Activated effector memory CD4-positive, alpha-beta T cell treated with anti-CD3 and anti-CD28 coated beads, Interleukin-2, amount 50 U/mL, for 16 hours (primary cell): Measurements from ENCODE around the gene AFF3.
"Not testable (repeated sequence)": the region's sequence is repeated elsewhere in the genome, so short reads cannot be mapped to it uniquely, and the experiment has no call there.

Experiments used
- DNase-seq: peaks from one replicate; pipeline ENCODE4 v3.0.0-alpha.2; 2020

The AFF3 gene

DNA sequence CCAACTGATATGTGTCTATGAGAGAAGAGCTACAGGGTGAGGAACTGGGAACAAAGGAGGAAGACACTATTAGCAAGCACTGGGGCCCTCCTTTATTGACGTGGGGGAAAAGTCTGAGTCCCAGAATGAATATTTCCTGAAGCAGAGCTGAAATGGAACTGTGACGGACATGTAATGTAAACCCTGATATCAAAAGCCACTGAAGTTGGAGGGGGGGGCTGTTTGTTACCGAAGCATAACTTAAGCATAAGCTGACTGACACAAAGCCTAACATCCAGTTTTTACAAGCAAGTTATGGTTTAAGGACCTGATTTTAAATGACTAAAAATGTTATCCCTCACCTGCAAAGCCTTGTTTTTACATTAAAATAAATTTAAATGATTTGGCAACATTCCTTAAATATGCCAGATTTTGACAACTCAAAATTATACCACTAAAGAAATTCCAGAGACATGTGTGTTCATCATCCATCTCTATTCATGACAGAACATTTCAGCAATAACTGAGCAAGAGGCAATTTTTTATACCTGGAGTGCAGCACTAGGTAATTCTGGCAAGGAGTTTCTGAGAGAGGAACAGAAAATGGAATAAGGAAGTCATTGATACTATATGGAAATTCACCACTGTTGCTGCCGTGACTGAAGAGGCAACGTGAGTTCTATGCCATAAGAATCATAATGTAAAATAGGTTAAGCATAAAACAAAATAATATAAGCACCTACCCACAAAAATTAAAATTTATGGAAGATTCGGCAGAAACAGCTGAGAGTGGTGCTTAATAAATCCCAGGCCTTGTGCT lies 186.0 kb downstream of the AFF3 start:
- no peak for DNase-seq

DNA sequence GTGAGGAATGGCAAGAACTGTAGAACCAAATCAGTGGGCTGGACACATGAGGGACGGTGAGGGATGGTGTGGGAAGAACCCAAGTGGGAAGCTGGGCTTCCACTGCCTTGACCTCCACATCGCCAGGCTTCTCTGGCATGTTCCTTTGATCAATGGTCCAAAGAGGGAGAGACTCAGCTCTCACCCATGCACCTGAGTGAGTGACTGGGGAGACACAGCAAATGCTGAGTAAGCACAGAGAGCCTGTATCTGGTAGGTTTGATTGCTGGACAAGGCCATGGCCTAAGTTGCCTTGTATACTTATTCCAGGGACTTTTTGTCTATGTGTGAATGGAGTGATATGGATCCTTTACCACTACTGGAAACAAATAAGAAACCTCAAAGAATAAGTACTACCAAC lies 188.6 kb downstream of the AFF3 start:
- no peak for DNase-seq

- no peak for DNase-seq
Observed at GRCh38 chr2:99949963-99950362, 192.4 kb downstream of the AFF3 start.

- DNase-seq: no peak
Observed at GRCh38 chr2:99949530-99949929, 192.9 kb downstream of the AFF3 start.

GRCh38 chr2:99948010-99948409 lies 194.4 kb downstream of the AFF3 start:
- DNase-seq: no peak

DNA sequence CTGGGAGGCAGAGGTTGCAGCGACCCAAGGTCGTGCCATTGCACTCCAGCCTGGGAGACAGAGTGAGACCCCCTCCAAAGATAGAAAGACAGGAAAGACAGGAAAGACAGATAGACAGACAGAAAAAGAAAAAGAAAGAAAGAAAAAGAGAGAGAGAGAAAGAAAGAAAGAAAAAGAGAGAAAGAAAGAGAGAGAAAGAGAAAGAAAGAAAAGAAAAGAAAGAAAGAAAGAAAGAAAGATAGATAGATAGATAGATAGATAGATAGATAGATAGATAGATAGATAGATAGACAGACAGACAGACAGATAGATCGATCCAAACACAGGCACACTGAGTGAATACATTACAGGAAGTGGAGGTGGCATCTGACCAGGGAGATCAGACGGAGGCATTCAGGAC lies 195.0 kb downstream of the AFF3 start:
- not testable (repeated sequence) for DNase-seq

DNA sequence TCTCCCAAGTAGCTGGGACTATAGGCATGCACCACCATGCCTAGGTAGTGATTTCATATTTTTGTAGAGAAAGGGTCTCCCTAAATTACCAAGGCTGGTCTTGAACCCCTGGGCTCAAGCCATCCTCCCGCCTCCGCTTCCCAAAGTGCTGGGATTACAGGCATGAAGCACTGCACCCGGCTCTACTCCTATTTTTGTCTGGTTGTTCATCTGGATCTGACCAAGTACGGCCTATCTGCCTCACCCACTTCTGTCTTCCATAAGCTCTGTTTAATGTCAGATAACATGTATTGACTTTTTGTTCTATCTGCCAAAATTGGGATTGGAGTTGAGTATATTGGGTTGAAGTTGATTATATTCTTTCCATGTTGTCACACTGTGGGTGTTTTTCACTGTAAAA lies 198.4 kb downstream of the AFF3 start:
- no peak for DNase-seq

DNA sequence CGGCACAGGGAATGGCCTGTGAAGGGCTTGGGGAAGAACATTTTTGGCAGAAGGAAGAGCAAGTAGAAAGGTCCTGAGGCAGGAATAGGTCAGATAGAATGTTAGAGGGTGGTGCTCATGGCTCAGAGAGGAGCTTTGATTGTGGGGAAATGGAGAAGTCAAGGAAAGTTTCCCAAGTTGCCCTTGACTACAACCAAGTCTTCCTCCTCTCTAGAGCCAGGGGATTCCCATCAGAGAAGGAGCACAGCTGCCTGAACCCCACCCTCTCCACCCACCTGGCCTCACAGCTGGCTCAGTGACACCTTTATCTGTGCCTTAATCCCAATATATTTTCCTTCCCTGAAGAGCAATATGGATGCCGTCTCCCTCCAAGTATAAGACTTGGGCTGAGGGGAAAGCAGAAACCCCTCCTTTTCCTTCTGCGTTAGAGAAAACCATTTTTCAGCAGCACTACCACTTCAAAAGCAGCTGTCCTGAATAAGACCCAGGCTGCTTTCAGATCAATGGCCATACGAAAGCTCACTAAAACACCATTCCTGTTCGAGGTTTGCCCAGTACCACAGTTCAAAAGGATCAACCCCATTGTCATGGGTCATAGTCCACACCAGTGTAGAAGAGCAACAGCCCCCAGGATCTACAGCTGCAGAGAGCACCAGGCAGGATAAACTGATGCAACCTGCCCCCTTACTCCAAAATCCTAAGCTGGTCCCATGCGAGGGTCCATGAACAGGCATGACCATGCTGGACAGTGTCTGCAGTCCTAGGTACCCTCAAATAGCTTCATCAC lies 199.6 kb downstream of the AFF3 start:
- DNase-seq: no peak

DNA sequence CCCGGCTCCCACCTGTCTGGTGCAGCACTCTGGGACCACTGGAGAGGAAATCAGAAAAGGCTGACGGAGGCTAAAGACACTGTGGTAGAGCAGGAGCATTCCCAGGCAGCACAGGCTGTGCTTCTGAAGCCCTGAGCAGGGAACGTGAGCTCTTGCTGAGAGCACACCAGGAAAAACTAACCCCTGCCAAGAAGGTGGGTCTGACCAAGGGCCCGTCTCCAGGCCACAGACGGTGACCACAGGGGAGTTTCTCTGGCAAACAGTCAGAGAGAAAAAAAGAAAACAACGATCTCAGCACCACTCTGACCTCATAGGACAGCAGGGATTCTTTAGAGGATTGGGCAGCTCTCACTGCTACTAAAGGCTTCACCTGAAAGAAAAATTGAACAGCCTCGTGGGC lies 201.4 kb downstream of the AFF3 start:
- no peak for DNase-seq

DNA sequence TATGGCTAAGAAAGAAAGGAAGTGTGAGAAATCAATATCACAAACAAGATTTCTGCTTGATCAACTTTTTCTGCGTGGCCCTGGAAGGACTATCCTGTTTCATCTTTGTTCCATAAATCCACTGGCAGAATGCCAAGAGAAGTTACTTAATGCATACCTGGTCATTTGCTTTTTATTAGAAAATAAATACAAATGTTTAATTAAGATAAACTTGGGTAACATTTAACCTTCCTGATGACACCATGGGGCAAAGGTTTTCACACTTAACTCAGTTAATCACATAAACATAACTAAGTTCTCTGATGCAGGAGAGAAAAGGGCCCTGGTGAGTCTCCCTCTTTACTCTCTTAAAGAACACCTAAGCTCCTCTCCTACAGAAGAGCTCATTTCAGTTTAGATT lies 203.3 kb downstream of the AFF3 start:
- DNase-seq: no peak

- no peak for DNase-seq
Observed at GRCh38 chr2:99938250-99938649, 204.1 kb downstream of the AFF3 start.

GRCh38 chr2:99936065-99936464 lies 206.3 kb downstream of the AFF3 start:
- no peak for DNase-seq

GRCh38 chr2:99935662-99936061 lies 206.7 kb downstream of the AFF3 start:
- DNase-seq: no peak

DNA sequence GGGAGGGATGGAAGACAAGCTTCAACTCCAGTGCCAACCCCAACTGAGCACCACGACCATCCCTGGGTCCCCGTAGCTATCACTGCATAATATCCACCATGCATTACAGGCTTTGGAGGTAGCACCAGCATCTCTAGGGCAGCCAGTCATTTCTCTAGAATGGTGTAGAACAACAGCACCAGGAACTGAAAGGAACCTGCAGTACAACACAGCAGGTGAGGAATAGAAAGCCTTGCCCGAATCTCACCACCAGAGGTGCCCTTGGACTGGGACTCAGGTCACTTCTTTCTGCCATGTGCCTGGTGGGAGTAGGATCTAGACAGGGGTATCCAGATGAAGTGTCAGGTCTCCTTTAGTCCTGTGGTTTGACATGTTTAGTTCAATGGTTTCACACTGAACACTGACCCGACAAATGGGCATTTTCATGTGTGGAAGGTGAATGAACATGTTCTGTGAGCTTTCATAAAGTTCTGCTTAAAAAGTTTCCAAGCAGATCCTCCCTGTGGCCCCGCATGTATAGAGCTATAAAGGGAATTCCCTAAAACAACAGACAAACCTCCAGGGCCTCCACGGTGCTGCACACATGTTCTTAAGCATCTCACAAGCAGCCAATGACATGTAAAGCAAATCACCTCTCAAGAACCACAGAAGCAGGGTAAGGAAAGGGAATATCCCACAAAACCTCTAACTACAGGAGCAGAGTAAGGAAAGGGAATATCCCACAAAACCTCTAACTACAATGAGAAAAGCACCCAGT lies 208.3 kb downstream of the AFF3 start:
- no peak for DNase-seq

GRCh38 chr2:99933491-99933890 lies 208.9 kb downstream of the AFF3 start:
- not testable (repeated sequence) for DNase-seq

- no peak for DNase-seq
Observed at GRCh38 chr2:99928470-99929053, 213.8 kb downstream of the AFF3 start.

DNA sequence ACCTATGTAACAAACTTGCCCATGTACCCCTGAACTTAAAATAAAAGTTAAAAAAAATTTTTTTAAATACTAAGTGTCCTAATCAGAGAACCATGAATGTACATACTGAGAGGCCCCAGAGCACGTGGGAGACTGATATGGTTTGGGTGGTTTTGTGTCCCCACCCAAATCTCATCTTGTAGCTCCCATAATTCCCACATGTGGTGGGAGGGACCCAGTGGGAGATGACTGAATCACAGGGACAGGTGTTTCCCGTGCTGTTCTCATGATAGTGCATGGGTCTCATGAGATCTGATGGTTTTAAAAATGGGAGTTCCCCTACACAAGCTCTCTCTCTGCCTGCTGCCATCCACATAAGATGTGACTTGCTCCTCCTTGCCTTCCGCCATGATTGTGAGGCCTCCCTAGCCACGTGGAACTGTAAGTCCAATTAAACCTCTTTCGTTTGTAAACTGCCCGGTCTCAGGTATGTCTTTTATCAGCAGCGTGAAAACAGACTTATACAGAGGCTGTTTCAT lies 214.6 kb downstream of the AFF3 start:
- not testable (repeated sequence) for DNase-seq

GRCh38 chr2:99926986-99927385 lies 215.4 kb downstream of the AFF3 start:
- no peak for DNase-seq

DNA sequence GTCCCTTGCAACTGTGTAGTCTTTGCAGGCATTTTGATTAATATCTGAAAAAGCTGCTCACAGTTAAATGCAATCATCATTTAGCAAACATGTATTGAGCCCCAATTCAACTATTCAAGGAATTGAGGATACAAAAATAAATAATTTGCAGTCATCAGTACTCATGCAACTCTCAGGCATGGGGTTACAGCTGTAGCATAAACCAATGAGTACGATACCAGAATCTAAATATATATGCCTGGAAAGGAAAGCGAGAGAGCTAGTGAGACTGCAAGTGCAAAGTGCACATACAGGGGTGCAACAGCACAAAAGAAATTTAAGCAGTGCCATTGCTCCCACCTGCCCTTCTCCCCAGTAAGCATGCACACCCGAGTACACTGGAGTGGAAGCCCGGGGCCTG lies 216.4 kb downstream of the AFF3 start:
- DNase-seq: no peak

GRCh38 chr2:99922664-99923063 lies 219.7 kb downstream of the AFF3 start:
- no peak for DNase-seq

- DNase-seq: no peak
Observed at GRCh38 chr2:99921903-99922302, 220.5 kb downstream of the AFF3 start.

DNA sequence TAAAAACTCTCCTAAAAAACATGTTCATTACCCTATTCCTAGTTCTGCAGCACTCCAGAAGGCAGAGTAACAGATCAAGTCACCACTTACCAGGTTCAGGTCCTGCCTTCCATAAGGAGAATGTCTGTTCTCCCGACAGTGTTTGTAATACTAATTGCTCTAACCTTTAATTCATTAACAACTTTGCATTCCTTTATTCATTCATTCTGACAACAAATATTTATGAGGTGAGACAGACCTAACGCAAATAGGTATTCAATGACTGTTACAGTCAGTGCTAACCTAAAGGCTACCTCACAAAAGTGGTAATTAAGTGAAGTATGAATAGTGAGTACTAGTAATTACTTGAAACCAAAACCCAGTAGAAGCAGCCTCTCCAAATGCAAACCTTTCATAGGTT lies 224.0 kb downstream of the AFF3 start:
- DNase-seq: no peak

DNA sequence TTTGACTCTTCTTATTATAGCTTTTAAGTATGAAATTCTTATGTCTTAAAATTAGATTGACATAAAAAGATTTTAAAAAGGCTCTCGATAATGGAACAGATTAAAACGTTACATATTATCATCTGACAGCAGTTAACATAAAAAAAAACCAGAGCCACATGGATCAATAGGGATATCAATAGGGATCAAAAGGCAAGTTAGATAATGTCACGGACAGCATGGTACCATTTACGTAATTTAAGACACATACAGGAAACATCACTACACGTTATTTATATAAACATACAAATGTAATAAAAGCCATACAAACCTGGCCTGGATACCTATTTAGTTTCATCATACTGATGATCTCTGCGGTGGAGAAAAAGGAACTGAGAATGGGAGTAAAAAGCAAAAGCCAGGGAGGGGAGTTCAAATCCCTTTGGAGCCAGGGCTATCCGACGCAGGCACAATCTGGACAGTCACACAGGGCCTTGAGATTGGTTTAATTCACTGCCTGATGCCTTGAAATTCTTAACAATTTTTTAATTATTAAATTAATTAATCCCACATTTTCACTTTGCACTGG lies 227.2 kb downstream of the AFF3 start:
- no peak for DNase-seq
